Cerebellar nuclear complex (tissue), 1 donor: Measurements from ENCODE around the gene SPAG9.
A peak's percentile ranks its signal among the peaks of the same experiment; 100 is the strongest.

Source experiments
- DNase-seq, 2 experiments: peaks; one replicate each; lab custom pipeline; 2025; lab: John Stamatoyannopoulos, UW

SPAG9 gene

DNA sequence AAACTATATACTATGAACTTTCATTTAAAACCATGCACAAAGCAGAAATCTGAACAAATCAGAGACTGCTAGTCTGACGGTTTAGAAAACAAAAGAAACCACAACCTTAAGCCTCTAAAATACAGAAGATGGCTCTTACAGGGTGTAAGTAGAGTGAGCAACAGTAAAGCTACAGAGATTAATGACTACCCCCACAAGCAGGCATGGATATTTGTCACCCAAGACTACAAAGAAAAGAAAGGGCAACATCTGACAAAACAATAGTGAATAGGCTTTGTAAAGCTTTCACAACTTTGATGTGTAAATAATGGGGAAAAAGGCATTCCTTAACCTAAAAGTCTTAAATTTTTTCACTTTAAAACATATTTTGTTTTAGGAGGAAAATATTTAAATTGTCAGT, 75.0 kb downstream of the SPAG9 start:
- DNase-seq, result no peak

DNA sequence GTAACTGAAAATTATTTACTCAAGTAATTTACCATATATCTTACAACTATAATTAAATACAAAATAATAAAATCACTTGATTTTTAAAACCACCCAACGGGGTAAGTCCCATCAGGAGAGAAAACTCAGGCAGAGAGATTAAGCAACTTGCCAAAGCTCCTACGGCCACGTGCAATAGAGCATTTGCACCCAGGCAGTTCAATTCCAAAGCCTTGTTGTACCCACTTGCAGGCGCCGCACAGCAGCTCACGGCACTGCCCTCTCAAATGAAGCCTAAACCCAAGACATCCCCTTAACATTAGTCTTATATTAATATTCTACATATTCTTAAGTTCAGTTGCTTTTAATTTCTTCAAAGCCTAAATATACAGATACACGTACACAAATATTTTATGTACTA, 75.7 kb downstream of the SPAG9 start:
- peak in 1 of 2 experiments; percentile 28 for DNase-seq

DNA sequence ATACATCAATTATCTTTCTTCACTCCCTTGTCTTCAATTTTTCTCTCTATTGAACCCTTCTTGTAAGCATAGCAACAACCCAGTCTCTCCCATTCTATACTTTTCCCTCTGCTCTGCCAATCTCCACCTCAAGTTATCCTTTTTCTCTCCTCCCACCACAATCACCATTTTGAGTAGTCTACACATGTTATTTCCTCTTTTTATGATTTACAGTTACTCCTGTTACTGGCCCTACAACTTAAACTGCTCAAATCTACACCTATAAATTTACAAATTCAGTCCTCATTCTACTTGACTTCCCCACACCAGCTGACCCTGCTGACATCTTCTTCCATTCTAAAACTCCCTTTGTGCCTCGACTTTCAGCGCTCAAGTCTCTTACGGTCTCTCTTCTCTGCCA, 84.6 kb downstream of the SPAG9 start:
- DNase-seq, result no peak

DNA sequence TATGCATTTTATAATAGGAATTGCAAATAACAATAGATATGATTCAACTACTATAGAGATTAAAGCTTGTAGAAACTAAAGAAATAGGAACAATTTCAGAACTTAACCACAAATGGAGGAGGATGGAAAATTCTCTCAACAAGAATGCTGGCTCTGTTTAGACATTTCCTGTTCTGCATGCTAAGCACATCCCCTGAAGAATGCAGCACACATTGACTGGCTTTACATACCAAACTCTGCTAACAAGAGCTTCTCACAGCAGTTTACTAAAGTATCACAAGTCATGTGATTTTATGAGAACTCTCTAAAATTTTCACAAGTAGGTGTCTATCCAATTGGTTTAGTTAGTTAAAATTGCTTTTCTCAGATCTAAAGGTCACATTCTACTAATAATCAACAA, 85.2 kb downstream of the SPAG9 start:
- DNase-seq, result no peak

DNA sequence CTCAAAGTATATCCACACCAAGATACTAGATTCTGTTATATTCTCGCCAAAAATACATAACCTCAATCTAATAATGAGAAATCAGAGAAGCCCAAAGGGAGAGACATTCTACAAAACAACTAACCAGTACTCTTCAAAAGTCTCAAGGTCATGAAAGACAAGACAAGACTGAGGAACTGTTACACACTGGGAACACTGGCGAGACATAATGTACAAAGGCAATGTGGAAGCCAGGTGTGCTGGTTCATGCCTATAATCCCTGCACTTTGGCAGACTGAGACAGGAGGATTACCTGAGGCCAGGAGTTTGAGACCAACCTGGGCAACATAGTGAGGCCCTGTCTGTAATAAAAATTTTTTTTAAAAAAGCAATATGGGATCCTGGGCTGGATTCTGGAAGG, 85.9 kb downstream of the SPAG9 start:
- DNase-seq, result no peak

DNA sequence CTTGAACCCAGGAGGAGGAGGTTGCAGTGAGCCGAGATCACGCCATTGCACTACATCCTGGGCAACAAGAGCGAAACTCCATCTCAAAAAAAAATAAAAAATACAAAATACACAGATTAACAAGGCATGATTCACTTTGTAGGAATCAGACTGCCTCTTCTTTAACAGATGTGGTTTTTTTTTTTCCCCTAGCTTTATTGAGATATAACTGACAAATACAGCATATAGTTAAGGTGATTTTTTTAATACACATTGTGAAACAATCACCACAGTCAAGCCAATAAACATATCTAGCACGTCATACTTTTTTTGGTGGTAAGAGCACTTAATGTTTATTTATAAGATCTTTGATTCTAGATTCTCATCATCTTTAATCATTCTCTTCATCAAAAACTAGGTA, 87.8 kb downstream of the SPAG9 start:
- DNase-seq, result no peak

DNA sequence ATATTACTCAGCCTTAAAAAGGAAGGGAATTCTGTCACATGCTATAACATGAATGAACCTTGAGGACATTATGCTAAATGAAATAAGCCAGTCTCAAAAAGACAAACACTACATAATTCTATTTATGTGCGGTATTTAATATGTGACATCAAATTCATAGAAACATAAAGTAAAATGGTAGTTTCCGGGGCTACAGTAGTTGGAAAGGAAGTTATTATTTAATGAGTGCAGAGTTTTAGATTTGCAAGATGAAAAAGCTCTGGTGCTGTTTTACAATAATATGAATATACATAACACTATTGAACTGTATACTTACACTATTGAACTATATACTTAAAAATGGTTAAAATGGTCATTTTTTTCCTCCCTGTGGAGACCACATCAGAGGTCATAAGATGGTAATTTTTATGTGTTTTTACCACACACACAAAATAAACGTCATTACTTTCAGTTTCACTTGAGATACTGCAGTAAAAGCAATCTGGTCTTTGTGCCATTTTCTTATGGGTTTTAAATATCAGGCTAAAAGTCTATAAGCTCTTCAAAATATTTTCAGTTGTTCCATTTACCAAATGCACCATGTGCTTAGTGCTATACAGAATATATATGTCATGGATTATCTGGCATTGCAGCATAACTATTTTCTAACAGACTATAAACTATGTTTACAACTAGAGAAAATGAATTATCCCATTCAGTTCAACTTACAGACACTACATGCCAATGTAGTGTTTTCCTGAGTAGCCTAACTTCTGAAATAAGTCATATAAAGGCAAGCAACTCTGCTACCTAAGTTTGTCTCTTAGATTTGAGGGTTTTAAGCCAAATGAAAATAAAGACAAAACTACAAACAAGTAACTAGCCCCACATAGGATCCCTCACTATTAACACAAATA, 90.9 kb downstream of the SPAG9 start:
- no peak for DNase-seq

DNA sequence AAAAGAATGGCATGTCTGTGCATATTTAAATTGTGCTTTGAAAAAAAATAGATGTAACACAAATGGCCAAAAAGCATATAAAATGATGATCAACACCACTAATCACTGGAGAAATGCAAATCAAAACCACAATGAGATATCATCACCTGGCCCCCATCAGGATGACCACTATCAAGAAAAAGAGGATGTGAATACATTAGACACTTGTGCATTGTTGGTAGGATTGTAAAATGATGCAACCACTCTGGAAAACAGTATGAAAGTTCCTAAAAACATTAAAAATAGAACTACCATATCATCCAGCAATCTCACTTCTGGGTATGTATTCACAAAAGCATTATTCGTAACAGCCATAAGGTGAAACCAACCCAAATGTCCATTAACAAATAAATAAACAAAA, 91.5 kb downstream of the SPAG9 start:
- no peak for DNase-seq

DNA sequence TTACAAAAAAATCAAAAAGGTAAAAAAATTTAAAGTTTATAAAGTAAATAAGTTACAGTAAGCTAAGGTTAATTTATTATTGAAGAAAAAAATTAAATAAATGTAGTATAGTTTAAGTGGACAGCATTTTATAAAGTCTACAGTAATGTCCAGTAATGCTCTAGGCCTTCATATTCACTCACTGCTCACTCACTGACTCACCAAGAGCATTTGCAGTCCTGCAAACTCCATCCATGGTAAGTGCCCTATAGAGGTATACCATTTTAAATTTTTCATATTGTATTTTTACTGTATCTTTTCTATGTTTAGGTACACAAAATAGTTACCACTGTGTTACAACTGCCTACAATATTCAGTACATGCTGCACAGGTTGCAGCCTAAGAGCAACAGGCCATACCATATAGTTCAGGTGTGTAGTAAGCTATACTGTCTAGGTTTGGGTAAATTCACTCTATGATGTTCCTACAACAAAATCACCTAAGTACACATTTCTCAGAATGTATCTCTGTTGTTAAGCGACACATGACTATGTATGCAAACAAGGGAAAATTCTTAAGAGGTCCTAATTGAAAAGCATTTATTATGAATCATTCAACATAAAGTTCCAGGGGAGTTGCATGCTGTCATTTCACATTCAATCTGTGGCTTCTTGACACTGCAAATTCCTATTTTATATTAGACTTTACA, 92.3 kb downstream of the SPAG9 start:
- no peak for DNase-seq

DNA sequence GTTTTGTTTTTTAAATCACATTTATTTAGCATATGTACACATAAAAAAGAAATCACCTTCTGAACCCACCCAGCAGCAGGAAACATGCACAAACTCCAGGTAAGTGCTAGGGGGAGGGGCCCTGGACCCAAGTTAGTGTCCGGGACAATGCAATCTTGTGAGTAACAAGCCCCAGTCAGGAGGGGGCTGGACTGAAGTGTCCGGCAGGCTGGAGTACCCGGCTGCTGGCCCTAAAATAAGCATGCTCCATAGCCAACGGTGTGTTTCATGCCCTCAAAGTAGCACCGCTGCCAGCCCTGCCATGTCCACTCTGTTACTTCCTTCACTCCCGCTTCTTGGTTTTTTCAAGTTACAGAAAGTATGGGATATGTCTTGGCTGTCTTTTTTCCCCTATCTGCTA, 102.1 kb downstream of the SPAG9 start:
- DNase-seq, result no peak

DNA sequence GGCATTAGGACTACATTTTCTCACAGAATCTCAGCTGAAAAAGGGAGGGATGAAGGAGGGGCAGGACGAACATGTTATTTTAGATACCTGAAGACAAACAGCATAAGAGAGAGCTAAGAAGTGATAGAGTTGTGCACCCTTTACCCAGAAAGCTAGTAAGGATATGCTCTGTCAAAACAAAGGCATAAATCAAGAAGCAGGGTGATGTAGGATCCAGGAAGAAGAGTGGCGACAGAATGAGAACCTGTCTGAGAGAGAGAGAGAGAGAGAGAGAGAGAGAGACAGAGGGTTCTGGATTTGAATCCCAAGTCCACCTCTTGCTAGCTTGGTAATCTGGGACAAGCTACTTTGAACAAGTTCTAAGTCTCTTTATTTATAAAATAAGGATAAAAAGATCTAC, 103.4 kb downstream of the SPAG9 start:
- no peak for DNase-seq

DNA sequence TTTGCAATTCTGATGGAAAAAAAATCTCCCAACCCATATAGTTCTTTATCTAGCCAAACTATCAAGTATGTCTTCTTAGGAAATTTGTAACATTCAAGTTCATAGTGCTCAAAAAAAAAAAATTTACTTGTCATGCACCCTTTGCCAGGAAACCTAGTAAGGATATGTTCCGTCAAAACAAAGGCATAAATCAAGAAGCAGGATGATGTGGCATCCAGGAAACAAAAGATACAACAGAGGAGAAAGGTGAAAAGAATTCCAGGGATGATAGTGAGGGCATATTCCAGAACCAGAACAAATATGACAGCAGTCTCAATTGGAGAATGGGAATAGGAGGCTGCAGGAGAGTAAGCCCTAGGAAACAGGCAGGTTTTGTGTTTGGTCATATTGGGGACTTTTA, 104.6 kb downstream of the SPAG9 start:
- DNase-seq, result no peak

DNA sequence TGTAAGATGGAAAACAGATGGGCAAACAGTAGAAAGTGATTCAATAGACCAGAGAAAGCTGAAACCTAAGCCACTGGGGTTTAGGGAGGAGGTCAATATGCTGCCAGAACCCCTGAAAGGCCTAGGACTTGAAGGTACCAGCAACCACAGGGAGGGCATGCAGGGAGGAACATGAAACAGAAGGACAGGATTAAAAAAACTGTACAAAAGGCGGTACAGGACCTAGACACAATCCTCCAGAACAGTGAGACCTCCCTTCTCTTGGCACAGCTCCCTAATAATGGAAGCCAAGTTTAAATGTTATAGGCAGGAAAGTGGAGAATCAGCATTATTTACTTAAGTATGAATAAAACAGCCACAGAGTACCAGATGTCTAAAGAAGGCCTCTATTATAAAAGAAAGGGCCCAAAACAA, 105.5 kb downstream of the SPAG9 start:
- no peak for DNase-seq

DNA sequence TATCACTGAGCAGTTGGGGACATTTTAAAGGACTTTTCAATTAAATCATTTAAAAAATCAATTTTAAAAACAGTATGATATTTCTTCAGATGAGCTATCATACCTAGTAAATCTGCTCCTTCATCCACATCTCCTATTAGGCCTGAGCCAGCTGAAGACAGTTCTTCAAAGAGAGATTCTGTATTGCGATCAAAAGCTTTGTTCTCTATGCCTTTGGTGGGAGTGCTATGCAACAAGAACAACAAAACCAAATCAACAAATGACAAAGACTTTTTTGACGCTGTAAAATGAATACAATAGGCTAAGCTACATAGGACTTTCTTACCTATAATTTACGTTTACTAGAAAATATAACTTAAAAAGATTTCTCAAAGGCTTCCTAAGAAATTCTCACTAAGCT, 106.5 kb downstream of the SPAG9 start:
- no peak for DNase-seq

DNA sequence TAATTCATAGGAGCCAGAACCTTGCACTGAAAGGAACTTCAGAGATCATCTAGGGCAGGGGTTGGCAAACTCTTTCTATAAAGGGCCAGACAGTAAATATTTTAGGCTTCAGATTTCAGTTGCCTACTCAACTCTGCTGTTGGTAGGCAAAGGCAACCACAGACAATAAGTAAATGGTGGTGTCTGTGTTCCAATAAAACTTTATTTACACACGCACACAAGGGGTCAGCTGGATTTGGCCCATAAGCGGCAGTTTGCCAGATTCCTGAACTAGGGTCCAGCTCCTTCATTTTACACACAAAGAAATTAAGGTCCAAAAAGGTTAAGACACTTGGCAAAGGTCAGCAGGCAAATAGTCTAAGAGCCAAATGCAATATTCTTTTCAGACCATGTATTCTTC, 107.3 kb downstream of the SPAG9 start:
- DNase-seq, result no peak

DNA sequence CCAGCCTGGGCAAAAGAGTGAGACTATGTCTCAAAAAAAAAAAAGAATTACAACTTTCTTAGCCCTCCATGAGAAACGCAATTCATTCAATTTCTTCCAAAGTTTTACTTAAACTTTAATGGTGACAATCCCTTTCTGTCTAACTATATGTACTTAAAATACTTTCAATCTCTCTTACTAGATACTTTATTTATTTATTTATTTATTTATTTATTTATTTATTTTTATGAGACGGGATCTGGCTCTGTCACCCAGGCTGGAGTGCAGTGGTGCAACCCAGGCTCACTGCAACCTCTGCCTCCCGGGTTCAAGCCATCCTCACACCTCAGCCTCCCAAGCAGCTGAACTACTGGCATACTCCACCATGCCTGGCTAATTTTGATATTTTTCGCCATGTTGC, 108.1 kb downstream of the SPAG9 start:
- DNase-seq, result no peak

DNA sequence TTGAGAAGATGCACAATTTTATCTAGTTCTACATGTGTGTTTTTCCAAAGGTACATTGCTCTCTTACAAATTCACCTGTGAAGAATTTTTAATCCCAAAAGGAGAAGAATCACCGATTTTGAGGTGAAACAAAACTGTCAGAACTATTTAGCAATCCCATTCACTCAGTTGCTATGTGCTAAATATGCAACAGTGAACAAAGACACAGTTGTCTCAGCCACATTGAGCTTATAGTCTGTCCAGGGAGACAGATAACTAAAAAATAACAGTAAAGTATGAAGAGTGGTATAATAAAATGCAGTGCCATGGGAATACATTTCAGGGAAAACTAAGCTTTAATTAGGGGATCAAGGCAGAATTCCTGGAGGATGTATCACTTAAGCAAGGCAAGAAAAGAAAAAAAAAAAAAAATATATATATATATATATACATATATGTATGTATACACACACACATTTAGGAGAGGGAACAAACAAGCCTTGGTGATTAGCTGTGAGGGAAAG, 110.4 kb downstream of the SPAG9 start:
- no peak for DNase-seq

DNA sequence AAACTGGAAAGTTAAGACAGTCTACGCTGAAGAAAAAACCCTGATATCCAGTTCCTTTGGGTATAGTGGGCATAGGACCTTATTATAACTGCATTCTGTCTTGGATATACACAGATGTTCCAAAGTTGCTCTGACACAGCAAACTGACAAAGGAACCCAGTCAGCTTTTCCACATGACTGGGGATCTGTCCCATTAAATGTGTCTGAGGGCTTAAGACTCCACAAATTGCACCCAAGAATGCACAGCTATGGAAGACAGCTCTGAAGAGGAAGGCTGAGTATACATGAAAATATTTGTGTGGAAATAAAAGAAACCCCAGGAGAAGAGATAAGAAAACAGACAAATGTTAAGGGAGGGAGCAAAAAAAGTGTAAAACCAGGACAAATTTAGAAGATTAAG, 114.1 kb downstream of the SPAG9 start:
- no peak for DNase-seq

DNA sequence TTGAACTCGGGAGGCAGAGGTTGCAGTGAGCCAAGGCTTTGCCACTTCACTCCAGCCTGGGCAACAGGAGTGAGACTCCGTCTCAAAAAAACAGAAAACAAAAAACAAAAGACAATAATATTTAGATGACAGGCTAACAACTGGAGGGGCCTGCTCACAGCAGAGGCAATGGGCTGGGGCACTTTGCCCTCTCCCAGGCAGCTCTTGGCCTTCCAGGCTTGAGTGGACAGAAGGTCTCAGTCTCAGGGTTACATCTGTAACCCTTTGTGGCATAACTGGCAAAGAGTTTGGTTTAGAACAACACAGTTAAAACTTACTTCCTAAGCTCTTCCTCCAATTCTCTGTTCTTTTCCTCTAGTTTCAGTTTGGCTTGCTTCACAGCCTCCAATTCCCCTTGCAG, 114.9 kb downstream of the SPAG9 start:
- DNase-seq, result no peak

DNA sequence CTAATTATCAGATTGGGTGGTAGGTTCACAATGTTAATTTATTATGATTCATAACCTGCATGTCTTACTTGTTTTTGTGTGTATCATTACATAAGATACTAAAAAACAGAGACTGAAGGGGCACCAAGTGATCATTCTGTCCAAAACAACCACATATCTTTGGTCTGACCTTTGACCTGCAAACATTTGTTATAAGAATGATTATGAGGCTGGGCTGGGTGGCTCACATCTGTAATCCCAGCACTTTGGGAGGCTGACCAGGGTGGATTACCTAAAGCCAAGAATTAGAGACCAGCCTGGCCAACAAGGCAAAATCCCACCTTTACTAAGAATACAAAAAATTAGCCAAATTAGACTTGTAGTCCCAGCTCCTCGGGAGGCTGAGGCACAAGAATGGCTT, 116.4 kb downstream of the SPAG9 start:
- DNase-seq, result no peak

DNA sequence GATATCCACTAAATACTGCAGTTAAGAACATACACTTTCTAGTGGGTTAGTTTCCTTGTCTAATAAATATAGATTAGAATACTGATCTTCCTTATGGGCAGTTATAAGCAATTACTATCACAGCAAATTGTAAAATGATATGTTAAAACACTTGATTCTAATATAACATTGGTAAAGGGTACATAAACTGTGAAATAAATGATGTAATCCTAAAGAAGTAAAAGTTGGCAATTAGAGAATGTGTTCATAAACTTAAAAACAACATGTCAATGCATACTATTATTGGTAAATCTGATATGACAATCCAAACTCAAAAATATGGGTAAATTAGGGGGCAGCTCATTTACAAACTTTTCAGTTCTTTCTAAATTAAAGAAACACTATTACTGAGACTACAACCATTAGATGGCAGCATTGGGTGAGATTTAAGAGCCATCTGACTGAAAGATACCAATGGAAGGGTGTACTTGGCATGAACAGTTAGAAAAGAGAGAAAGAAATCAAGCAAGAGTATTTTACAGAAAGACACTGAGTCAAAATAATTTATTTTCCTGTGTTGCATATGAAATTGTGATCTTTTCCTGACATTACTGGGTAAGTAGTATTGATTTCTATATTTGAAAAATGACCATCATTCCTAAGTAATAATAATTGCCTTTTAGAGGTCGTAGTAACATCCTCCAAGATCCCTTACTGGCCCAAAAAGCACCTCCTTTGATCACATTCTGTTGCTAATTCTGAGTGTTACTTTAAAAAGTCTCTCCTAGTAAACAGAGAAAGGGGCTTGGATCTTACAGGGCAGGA, 119.6 kb downstream of the SPAG9 start:
- DNase-seq, result peak; percentile 1 to 29

DNA sequence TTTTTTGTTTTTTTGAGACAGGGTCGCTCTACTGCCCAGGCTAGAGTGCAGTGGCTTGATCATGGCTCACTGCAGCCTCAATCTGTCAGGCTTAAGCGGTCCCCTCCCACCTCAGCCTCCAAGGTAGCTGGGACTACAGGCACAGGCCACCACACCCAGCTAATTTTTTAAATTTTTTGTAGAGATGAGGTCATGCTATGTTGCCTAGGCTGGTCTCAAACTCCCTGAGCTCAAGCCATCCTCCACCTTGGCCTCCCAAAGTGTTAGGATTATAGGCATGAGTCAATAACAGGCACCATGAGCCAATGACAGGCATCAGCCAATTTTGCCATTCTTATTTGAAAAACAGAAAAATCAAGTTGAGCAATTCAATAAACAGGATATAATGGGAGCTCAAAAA, 125.0 kb downstream of the SPAG9 start:
- DNase-seq, result no peak

DNA sequence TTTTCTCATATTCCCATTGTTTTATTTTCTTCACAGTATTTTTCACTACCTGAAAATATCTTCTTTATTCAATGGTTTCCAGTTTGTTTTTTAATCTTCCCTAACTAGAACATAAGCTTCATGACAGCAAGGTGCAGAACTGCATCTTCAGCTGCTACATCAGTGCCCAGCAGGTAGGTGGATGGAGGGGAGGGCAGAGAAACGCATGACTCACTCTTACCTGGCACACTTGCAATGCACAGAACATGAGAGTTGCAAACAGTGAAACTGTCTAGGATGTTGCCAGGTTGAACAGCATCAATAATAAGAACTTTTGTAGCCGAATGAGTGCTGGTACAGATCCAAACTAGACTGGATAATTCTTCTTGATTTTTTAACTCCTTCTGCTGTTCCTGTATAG, 127.1 kb downstream of the SPAG9 start:
- no peak for DNase-seq
